H1 (cell line): Measurements from ENCODE around the gene MGAT5. TPM values are rescaled to one million over a fixed set of nuclear protein-coding genes. Genes with fewer than 3 reads are reported as not detected.

Experiments
- BCL11A ChIP-seq, 2 experiments: IDR thresholded peaks; one replicate each; pipeline ENCODE4 v1.6.1; 2011; ENCODE audit warnings: low read depth in 2 of 2, low read length in 2 of 2, mild to moderate bottlenecking in 2 of 2
- CEBPB ChIP-seq: IDR thresholded peaks from 2 replicates; pipeline ENCODE4 v1.6.1; 2012; ENCODE audit warnings: low read depth, low read length
- CTBP2 ChIP-seq: IDR thresholded peaks from 2 replicates; pipeline ENCODE4 v1.7.0; 2011; ENCODE audit warnings: borderline replicate concordance, mild to moderate bottlenecking, moderate library complexity, mixed read lengths, low read length; ENCODE audit not compliant: insufficient read depth, insufficient read length
- EGR1 ChIP-seq: IDR thresholded peaks from 2 replicates; pipeline ENCODE4 v1.6.1; 2011; ENCODE audit warnings: low read depth, low read length, borderline replicate concordance
- GTF2F1 ChIP-seq: IDR thresholded peaks from 2 replicates; pipeline ENCODE4 v1.6.1; 2012; ENCODE audit warnings: low read depth, low read length, improper control_type of control experiment, borderline replicate concordance
- HDAC2 ChIP-seq, 2 experiments: fragments of 300-600 bp in 1 of 2; sonication (generic) in 1 of 2; IDR thresholded peaks; 2 replicates each; pipeline ENCODE4 v1.6.1; 2011 to 2012; ENCODE audit warnings: low read depth in 2 of 2, low read length in 2 of 2, mild to moderate bottlenecking in 2 of 2, moderate library complexity in 2 of 2, borderline replicate concordance in 1 of 2, inconsistent platforms in 1 of 2
- JUND ChIP-seq: IDR thresholded peaks from 2 replicates; pipeline ENCODE4 v1.6.1; 2011; ENCODE audit warnings: mild to moderate bottlenecking, improper control_type of control experiment, low read length
- PHF8 ChIP-seq: fragments of 200-600 bp; sonication (generic); conservative IDR thresholded peaks from 2 replicates; pipeline ENCODE4 v1.7.1; 2012; ENCODE audit warnings: low read depth, mild to moderate bottlenecking, inconsistent platforms, low read length, moderate library complexity
- SIRT6 ChIP-seq: IDR thresholded peaks from one replicate; pipeline ENCODE4 v1.7.1; 2012; ENCODE audit warnings: low read length, inconsistent platforms
- polyA plus RNA-seq, 7 experiments: library from polyadenylated mRNA; depleted of rRNA in 3 of 7; stranded (reverse) in 5 of 7; unstranded in 2 of 7; fragments of >200 nt in 5 of 7; fragments of 200-250 nt in 2 of 7; gene quantifications; 1 replicate in 5 of 7; 2 replicates in 1 of 7; 4 replicates in 1 of 7; pipeline versions ENCODE4 v1.2.1 to v1.2.3, GENCODE V29; 2011 to 2013; ENCODE audit warnings: missing spikeins in 2 of 7, mixed read lengths in 2 of 7
- total RNA-seq: library from RNA; stranded (reverse); fragmentation: NEBNext Ultra II Directional; extraction: Animal tissue kit (Norgen Biotek cat#: 25700); gene quantifications from 2 replicates; pipeline ENCODE4 v1.2.1, GENCODE V29; 2021

Gene MGAT5
- total and polyA plus RNA-seq, 2 of the 8 experiments (the other 6 are each of a cell fraction or from before 2014, with no cell fraction given): 11.2 to 49.2 TPM

- TF ChIP-seq PHF8: no peak
- no peak for TF ChIP-seq CEBPB
- no peak for TF ChIP-seq EGR1
- no peak for TF ChIP-seq GTF2F1
- TF ChIP-seq CTBP2: no peak
- TF ChIP-seq BCL11A (IDR thresholded peaks at IDR 0.05; ENCODE audit: low read depth in 2 of 2, low read length in 2 of 2): no peak
- no peak for TF ChIP-seq JUND
- no peak for TF ChIP-seq HDAC2 (IDR thresholded peaks at IDR 0.05; ENCODE audit: borderline replicate concordance in 1 of 2, low read depth in 2 of 2, low read length in 2 of 2)
- TF ChIP-seq SIRT6: no peak
These were observed 7.7 kb downstream of the MGAT5 start (continued) for GRCh38 chr2:134261398-134262131.
